ENCODE measurements around the gene TMEM44.

TMEM44 gene

DNA sequence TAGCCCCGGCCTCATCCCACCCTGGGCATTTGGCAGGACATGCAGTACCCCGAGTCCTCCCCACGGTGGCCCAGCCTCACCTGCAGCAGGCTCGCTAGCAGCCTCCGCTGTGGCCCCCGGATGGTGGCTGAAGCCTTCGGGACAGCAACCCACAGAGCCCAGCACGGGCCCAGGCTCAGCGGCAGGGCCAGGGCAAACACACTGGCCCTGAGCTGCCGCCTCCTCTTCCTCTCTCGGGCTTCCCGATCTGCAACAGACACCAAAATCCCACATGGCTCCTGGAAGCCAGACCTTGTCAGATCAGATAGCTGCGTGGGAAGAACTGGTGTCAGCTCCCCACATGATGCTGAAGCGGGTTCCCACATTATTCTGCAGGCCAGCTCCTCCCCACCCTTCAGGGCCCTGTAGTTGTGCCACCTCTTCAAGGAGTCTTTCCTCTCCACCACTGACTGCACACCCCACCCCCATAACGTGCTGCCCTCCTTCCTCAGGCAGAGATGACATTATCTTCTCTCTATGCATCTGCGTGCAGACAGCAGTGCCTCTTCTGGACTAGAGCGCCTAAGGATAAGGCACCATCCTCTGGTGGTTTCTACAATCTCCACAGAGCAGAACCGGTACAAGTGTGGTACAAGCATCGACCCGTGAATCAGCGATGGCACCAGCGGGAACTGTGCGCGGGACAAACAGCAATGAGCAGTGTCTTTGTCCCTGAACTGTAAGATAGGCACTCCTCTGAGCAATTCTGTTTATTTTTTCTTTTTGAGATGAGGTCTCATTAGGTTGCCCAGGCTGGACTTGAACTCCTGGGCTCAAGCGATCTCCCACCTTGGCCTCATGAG, 9.5 kb downstream of the TMEM44 start:
- TF ChIP-seq CTCF (IDR thresholded peaks at IDR 0.05; ENCODE audit: extremely low read depth, insufficient read depth, missing control alignments): no peak
- DNase-seq (ENCODE audit: low spot score): no peak
- in situ Hi-C loops (cut with MboI; ENCODE audit: low pct_unique_long_range_greater_than_20kb, low sequenced_read_pairs, unreplicated experiment): no loop called here

GRCh38 chr3:194622621-194623340, 10.4 kb downstream of the TMEM44 start:
- DNase-seq (ENCODE audit: low spot score): no peak
- no peak for TF ChIP-seq CTCF (IDR thresholded peaks at IDR 0.05; ENCODE audit: extremely low read depth, insufficient read depth, missing control alignments)
- in situ Hi-C loops (cut with MboI; ENCODE audit: low pct_unique_long_range_greater_than_20kb, low sequenced_read_pairs, unreplicated experiment): no loop called here

- in situ Hi-C loops (cut with MboI; ENCODE audit: low pct_unique_long_range_greater_than_20kb, low sequenced_read_pairs, unreplicated experiment): no loop called here
- DNase-seq (ENCODE audit: low spot score): no peak
- TF ChIP-seq CTCF (IDR thresholded peaks at IDR 0.05; ENCODE audit: extremely low read depth, insufficient read depth, missing control alignments): no peak
Measured at GRCh38 chr3:194621947-194622346, 11.3 kb downstream of the TMEM44 start.

DNA sequence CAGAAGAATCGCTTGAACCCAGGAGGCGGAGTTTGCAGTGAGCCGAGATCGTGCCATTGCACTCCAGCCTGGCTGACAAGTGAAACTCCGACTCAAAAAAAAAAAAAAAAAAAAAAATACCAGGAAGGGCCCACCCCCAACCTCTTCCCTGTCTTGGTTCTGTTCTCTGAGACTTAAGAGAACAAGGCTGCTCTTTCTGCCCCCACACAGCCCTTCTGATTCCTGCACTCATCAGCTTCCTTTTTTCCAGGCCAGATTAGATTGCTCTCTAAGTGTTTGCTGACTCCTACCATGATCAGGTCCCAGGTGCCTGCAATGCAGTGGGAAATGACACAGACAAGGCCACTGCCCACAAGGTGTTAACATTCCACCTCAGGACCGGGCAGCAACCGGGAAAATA, 13.0 kb downstream of the TMEM44 start:
- no peak for DNase-seq (ENCODE audit: low spot score)
- in situ Hi-C loops (cut with MboI; ENCODE audit: low pct_unique_long_range_greater_than_20kb, low sequenced_read_pairs, unreplicated experiment): no loop called here
- TF ChIP-seq CTCF (IDR thresholded peaks at IDR 0.05; ENCODE audit: extremely low read depth, insufficient read depth, missing control alignments): no peak

DNA sequence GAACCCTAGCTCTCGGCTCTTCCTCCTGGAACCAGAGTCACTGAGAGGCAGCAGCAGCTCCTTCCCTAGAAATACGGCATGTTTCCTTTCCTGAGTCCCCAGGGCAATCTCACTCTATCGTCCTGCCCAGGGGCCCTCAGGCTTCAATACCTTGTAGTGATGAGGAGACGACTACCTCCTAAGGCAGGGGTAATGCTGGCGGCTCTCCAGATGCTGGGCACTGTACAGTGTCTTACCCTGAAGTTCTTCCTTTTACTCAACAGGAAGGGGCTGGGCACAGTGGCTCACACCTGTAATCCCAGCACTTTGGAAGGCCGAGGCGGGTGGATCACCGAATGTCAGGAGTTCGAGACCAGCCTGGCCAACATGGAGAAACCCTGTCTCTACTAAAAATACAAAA, 13.5 kb downstream of the TMEM44 start:
- in situ Hi-C loops (cut with MboI; ENCODE audit: low pct_unique_long_range_greater_than_20kb, low sequenced_read_pairs, unreplicated experiment): no loop called here
- TF ChIP-seq CTCF (IDR thresholded peaks at IDR 0.05; ENCODE audit: extremely low read depth, insufficient read depth, missing control alignments): no peak
- DNase-seq (ENCODE audit: low spot score): no peak

GRCh38 chr3:194618858-194619608, 14.2 kb downstream of the TMEM44 start:
- TF ChIP-seq CTCF (IDR thresholded peaks at IDR 0.05; ENCODE audit: extremely low read depth, insufficient read depth, missing control alignments): no peak
- in situ Hi-C loops (cut with MboI; ENCODE audit: low pct_unique_long_range_greater_than_20kb, low sequenced_read_pairs, unreplicated experiment): no loop called here

More at GRCh38 chr3:194618858-194619608, 14.2 kb downstream of the TMEM44 start:
- no peak for DNase-seq (ENCODE audit: low spot score)
